Measurements from ENCODE around the gene TSC22D3. TPM values are rescaled to one million over a fixed set of nuclear protein-coding genes. Genes with fewer than 3 reads are reported as not detected.

TSC22D3 gene
- total RNA-seq, 4 donors from 2014 or later = 473 to 982 (median 684) TPM

DNA sequence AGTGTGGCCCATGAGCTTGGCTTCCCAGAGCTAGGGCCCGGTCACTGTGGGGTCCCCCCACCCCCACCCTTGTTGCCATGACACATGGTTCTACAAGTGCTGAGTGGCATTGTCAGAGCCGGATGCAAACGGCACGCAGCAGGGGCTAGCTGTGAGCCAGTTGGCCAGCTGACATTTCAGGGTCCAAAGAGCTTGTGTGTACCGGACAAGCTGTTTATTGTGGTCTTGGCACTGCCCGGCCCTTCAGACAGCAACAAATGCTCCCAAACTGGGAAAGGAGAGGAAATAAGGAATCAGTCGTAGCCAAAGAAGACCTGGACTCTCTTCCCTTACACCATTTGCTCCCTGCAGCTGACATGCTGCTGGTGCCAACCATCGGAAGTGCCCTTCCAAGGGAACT, 36.8 kb downstream of the TSC22D3 start:
- TF ChIP-seq, protein P1, sequence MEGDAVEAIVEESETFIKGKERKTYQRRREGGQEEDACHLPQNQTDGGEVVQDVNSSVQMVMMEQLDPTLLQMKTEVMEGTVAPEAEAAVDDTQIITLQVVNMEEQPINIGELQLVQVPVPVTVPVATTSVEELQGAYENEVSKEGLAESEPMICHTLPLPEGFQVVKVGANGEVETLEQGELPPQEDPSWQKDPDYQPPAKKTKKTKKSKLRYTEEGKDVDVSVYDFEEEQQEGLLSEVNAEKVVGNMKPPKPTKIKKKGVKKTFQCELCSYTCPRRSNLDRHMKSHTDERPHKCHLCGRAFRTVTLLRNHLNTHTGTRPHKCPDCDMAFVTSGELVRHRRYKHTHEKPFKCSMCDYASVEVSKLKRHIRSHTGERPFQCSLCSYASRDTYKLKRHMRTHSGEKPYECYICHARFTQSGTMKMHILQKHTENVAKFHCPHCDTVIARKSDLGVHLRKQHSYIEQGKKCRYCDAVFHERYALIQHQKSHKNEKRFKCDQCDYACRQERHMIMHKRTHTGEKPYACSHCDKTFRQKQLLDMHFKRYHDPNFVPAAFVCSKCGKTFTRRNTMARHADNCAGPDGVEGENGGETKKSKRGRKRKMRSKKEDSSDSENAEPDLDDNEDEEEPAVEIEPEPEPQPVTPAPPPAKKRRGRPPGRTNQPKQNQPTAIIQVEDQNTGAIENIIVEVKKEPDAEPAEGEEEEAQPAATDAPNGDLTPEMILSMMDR (IDR thresholded peaks at IDR 0.05; ENCODE audit: low read depth) = no peak

DNA sequence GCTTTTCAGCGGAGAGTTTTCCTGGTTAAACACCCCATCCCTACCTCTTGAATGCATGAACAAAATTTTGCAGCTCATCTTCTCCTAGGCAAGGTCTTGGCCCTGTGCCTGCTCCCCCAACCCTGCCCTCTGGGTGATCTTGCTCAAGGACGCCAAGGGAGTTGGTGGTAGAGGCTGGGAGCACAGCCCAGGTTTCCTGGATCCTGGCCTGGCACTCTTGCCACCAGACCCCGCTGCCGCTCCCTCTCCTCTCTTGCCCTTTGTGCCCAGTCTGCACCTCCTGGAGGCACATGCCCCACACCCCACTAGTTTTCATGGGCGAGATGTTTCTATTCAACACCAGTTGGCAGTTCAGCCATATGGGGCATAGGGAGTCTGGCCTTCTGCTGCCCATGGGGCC, 37.3 kb downstream of the TSC22D3 start:
- TF ChIP-seq, protein P1 (IDR thresholded peaks at IDR 0.05; ENCODE audit: low read depth) = no peak

DNA sequence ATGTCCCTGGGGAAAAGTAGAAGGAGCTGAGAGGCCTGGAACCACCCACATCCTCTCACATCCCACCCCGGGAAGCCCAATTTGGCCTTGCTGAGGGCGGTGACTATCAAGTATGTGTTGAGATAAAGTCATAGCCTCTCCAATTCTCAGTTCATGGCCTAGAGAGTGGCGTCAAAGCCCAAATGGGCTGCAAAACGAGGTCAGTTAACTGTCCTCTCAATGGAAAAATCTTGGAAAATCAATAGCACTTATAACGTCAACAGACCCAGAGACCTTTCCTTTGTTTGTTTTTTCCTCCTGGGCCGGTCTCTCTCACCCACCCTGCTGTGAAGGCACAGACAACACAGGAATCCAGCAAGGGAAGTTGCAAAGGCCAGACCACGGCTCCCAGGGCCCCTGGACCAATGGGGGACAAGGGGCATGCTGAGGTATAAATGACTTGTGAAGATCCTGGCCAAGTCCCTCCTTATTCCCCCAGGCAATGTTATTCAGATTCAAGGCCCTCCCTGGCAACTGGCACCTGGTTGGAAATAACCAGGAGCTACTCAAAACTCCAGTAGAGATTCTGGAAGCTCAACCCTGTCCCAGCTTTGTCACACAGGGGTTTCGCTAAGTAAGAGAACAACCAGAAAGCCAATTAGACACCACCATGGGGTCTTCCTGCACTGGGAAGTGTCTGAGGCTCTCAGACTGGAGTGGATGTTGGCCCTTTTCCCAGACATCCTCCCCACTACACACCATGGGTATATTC, 38.6 kb downstream of the TSC22D3 start:
- TF ChIP-seq, protein P1 (IDR thresholded peaks at IDR 0.05; ENCODE audit: low read depth) = no peak

DNA sequence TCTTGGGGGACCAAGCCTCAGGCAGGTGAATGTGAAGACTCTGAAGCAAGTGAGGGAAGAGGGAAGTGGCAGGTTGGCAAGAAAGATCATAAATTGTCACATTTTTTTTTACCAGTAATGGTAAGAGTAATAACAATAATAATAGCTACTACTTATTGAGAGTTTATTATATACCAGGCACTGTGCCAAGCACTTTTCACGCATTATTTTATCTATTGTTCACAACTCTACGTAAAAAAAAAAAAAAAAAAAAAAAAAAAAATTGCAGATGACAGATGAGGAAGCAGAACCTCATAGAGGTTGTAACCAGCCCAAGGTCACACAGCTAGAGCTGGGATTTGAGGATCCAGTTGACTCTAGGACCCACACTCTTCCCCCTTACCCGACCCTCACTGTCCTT, 40.9 kb downstream of the TSC22D3 start:
- TF ChIP-seq, protein P1 (IDR thresholded peaks at IDR 0.05; ENCODE audit: low read depth) = no peak

DNA sequence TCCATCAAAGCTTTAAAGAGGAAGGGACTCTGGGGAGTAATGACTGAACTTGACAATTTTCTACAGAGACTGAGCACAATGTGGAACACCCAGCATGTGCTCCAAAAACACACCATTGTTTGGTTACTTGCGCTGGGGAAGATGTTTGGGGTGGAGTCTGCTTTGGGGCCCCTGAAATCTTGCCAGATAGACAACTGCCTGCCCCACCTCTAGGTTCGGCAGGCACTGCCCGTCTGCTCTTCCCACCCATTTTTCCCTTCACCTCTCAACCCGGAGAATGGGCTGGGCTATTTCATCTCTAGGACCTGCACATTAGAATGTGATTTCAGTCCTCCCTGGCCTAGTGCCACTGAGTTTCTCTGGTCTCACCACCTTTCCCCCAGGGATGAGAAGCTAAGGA, 41.9 kb downstream of the TSC22D3 start:
- TF ChIP-seq, protein P1 (IDR thresholded peaks at IDR 0.05; ENCODE audit: low read depth) = no peak

DNA sequence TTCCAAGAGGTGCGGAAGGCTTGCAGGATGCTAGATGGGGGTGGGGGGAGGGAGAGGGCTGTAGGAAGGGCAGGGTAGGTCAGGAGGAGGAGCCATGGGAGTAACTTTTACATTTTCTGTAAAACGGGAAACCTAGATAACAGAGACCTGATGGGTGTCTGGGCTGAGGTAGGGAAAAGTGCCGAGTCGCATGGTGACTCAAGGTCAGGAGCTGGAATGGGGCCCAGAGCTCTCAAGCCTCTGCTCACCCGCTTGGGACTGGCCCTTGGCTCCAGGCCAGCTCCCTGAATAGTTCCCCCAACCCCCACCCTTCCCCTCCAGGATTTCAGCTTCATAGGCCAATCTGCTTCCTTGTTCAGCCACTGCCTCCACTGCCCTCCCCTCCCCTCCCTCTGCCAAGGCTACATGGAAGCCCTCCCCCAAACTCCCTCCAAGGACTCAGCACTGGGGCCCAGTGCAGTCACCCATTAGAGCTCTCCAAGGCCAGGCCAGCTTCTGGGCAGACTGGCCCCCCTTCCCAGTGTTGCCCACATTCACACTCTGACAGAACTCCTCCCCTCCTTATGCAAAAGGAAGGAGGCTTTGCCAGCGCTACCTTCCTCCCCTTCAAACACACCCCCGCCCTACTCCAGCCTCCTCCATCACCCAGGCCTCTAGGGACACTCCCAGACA, 43.6 kb downstream of the TSC22D3 start:
- TF ChIP-seq, protein P1 (IDR thresholded peaks at IDR 0.05; ENCODE audit: low read depth) = no peak

DNA sequence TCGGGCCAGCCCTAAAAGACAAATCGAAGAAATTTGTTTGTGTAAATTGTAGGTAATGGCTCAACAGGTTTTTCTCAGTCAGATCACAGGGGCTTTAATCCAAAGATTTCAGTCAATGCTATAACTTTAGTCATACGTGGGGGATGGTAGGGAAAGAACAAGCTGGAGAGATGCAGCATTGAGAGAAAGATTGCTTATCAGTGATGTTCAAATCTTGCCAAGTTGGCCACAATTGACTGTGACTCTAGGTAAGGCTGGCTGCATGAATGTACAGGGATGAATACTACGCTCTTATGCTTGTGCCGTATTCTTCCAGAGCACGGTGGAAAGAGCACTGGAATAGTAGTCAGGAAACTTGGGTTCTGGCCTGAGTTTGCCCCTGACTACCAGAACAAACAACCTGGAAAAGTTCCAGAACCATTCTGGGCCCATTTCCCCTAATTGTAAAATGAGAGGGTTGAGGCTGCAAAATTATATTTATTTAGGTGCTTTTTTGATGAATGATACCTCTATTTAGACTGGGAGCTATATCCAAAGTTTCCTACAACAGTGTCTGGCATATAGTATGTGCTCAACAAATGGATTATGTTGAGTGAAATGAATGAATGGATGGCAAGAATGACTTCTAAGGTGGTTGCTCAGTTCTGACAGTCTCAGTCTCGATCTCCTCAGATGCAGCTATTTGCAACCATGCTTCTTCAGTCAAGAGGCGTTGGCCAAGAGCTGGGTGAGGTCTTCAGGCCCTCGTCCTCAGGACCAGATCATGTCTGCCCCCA, 44.4 kb downstream of the TSC22D3 start:
- TF ChIP-seq, protein P1 (IDR thresholded peaks at IDR 0.05; ENCODE audit: low read depth) = no peak

Measured in subcutaneous adipose tissue (tissue), 4 donors.